ENCODE data around the gene CCDC13.

The CCDC13 gene

DNA sequence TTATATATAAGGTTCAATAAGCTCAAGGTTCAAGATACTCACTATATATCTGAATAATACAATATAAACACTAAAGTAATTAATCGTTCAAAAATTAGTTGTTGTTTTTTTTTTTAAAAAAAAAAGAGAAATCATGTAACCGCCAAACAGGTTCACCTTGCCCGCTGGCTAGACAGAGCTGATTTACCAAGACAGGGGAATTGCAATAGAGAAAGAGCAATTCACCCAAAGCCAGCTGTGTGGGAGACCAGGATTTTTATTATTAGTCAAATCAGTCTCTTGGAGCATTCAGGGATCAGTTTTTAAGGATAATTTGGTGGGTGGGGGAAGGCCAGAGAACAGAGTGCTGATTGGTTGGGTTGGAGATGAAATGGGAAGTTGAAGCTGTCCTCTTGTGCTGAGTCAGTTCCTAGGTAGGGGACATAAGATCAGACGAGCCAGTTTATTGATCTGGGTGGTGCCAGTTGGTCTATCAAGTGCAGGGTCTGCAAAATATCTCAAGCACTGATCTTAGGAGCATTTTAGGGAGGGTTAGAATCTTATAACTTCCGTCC lies 23.4 kb upstream of the CCDC13 start:
- WGBS (ENCODE audit: extremely low coverage, insufficient coverage, insufficient read length), result no CpG with 5 or more reads among the region's 5 CpGs
- no peak for DNase-seq
- H3K4ac ChIP-seq (ENCODE audit: low read depth, low read length), result no peak overlapping the region
- no peak overlapping the region for H3K4me2 ChIP-seq (ENCODE audit: low read length)
- no peak overlapping the region for H2AFZ ChIP-seq (ENCODE audit: insufficient read depth, low read length, poor library complexity)
- H3K27me3 ChIP-seq (ENCODE audit: insufficient read depth, low read length), result no peaks in the 10 kb centered on the region
- no peaks in the 10 kb centered on the region for H3K79me1 ChIP-seq (ENCODE audit: low read length)
- no peak overlapping the region for H2AK5ac ChIP-seq (ENCODE audit: low read length)
- H3K9ac ChIP-seq (ENCODE audit: low read length), result no peak overlapping the region
- H3K18ac ChIP-seq (ENCODE audit: low read length), result no peak overlapping the region
- H3K4me3 ChIP-seq (ENCODE audit: low read depth, low read length), result no peak overlapping the region
- peaks cover 13 to 14% of the 10 kb centered on the region in 2 experiments for H3K36me3 ChIP-seq (ENCODE audit: control insufficient read depth in 1 of 2, insufficient read depth in 2 of 2, low read length in 2 of 2)
- H3K9me3 ChIP-seq (ENCODE audit: insufficient read depth, low read depth, low read length), result no peaks in the 10 kb centered on the region
- H3K4me1 ChIP-seq (ENCODE audit: control insufficient read depth in 1 of 2, insufficient read depth in 2 of 2, low read length in 2 of 2), result no peaks in the 10 kb centered on the region
- no peak overlapping the region for H4K12ac ChIP-seq (ENCODE audit: low read depth, low read length)
- H3K79me2 ChIP-seq (ENCODE audit: control insufficient read depth, insufficient read depth, low read length, poor library complexity), result peaks cover 1% of the 10 kb centered on the region
- H2BK120ac ChIP-seq (ENCODE audit: insufficient read depth, low read length, poor library complexity), result no peak overlapping the region
- no peak overlapping the region for H3K14ac ChIP-seq (ENCODE audit: low read length)
- H3K23ac ChIP-seq (ENCODE audit: low read length), result no peak overlapping the region
- H2BK12ac ChIP-seq (ENCODE audit: low read length), result no peak overlapping the region
- H2BK5ac ChIP-seq (ENCODE audit: low read depth, low read length, poor library complexity), result no peak overlapping the region
- H4K8ac ChIP-seq (ENCODE audit: low read depth, low read length), result no peak overlapping the region
- H4K91ac ChIP-seq (ENCODE audit: low read depth, low read length), result no peak overlapping the region
- H3K27ac ChIP-seq (ENCODE audit: low read depth, low read length), result no peak overlapping the region

DNA sequence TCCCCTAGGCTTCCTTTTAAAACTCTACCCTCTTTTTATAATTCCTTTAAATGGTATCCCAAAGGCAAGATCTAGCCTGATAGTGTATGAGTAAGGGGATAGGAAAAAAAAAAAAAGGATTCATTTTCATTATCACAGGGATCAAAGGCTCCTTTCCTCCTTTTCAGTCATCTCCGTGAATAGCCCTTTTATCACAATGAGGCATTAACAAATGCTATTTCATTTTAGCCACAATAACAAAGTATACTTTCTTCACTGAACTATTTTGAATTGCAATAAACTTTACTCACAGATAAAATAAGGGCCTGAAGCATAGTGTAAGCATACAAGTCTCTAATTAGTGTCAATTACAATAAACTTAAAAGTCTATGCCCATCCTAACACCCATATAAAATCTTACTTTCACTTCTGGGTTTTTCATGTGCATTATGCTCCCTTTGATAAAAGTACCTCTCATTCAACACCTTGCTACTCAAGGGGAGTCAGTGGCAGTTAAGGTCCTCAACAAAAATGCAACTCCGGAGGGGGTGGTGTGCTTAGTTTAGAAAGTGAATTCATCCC lies 22.6 kb upstream of the CCDC13 start:
- H3K36me3 ChIP-seq (ENCODE audit: control insufficient read depth in 1 of 2, insufficient read depth in 2 of 2, low read length in 2 of 2), result peaks cover 14% of the 10 kb centered on the region in 2 experiments
- no peak overlapping the region for H2AFZ ChIP-seq (ENCODE audit: insufficient read depth, low read length, poor library complexity)
- H3K79me2 ChIP-seq (ENCODE audit: control insufficient read depth, insufficient read depth, low read length, poor library complexity), result peaks cover 1% of the 10 kb centered on the region
- no peak overlapping the region for H2BK120ac ChIP-seq (ENCODE audit: insufficient read depth, low read length, poor library complexity)
- no peak overlapping the region for H2BK12ac ChIP-seq (ENCODE audit: low read length)
- no peak overlapping the region for H3K27ac ChIP-seq (ENCODE audit: low read depth, low read length)
- no peak overlapping the region for H3K4ac ChIP-seq (ENCODE audit: low read depth, low read length)
- no peak overlapping the region for H4K91ac ChIP-seq (ENCODE audit: low read depth, low read length)
- no peak overlapping the region for H2AK5ac ChIP-seq (ENCODE audit: low read length)
- H3K27me3 ChIP-seq (ENCODE audit: insufficient read depth, low read length), result no peaks in the 10 kb centered on the region
- no peak overlapping the region for H3K23ac ChIP-seq (ENCODE audit: low read length)
- no peaks in the 10 kb centered on the region for H3K9me3 ChIP-seq (ENCODE audit: insufficient read depth, low read depth, low read length)
- H3K4me3 ChIP-seq (ENCODE audit: low read depth, low read length), result no peak overlapping the region
- no peak overlapping the region for H4K12ac ChIP-seq (ENCODE audit: low read depth, low read length)
- H3K79me1 ChIP-seq (ENCODE audit: low read length), result no peaks in the 10 kb centered on the region
- H3K4me2 ChIP-seq (ENCODE audit: low read length), result no peak overlapping the region
- DNase-seq, result no peak
- H3K14ac ChIP-seq (ENCODE audit: low read length), result no peak overlapping the region
- H4K8ac ChIP-seq (ENCODE audit: low read depth, low read length), result no peak overlapping the region
- no peak overlapping the region for H2BK5ac ChIP-seq (ENCODE audit: low read depth, low read length, poor library complexity)
- no peaks in the 10 kb centered on the region for H3K4me1 ChIP-seq (ENCODE audit: control insufficient read depth in 1 of 2, insufficient read depth in 2 of 2, low read length in 2 of 2)
- no peak overlapping the region for H3K18ac ChIP-seq (ENCODE audit: low read length)
- H3K9ac ChIP-seq (ENCODE audit: low read length), result no peak overlapping the region
- no CpG with 5 or more reads among the region's 2 CpGs for WGBS (ENCODE audit: extremely low coverage, insufficient coverage, insufficient read length)

DNA sequence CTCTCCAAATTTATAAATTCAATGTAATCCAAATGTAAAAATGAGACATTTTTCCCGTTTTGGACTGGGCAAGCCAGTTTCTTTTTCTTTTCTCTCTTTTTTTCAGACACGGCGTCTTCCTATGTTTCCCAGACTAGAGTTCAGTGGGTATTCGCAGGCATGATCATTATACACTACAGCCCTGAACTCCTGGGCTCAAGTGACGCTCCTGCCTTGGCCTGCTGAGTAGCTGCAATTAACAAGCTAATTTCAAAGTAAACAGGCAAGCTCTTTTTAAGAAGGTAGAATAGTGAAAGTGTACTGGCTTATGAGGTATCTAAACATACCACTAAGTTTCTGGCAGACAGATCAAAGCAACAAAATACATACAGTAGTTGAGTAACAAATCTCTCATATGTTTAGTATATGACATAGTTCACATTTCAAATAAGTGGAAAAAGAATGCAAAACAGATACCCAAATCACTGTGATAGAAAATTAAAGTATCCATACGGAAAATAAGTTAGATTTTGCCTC lies 17.7 kb upstream of the CCDC13 start:
- H3K36me3 ChIP-seq (ENCODE audit: control insufficient read depth in 1 of 2, insufficient read depth in 2 of 2, low read length in 2 of 2), result peaks cover 17 to 24% of the 10 kb centered on the region in 2 experiments
- H2BK5ac ChIP-seq (ENCODE audit: low read depth, low read length, poor library complexity), result no peak overlapping the region
- no peak overlapping the region for H3K4ac ChIP-seq (ENCODE audit: low read depth, low read length)
- no peaks in the 10 kb centered on the region for H3K27me3 ChIP-seq (ENCODE audit: insufficient read depth, low read length)
- no peak overlapping the region for H2AK5ac ChIP-seq (ENCODE audit: low read length)
- H4K12ac ChIP-seq (ENCODE audit: low read depth, low read length), result no peak overlapping the region
- no peak overlapping the region for H3K4me3 ChIP-seq (ENCODE audit: low read depth, low read length)
- no peak overlapping the region for H3K27ac ChIP-seq (ENCODE audit: low read depth, low read length)
- WGBS (ENCODE audit: extremely low coverage, insufficient coverage, insufficient read length), result no CpG with 5 or more reads among the region's 6 CpGs
- H4K91ac ChIP-seq (ENCODE audit: low read depth, low read length), result no peak overlapping the region
- H3K4me2 ChIP-seq (ENCODE audit: low read length), result no peak overlapping the region
- no peaks in the 10 kb centered on the region for H3K9me3 ChIP-seq (ENCODE audit: insufficient read depth, low read depth, low read length)
- H3K18ac ChIP-seq (ENCODE audit: low read length), result no peak overlapping the region
- H3K9ac ChIP-seq (ENCODE audit: low read length), result no peak overlapping the region
- H4K8ac ChIP-seq (ENCODE audit: low read depth, low read length), result no peak overlapping the region
- no peaks in the 10 kb centered on the region for H3K79me2 ChIP-seq (ENCODE audit: control insufficient read depth, insufficient read depth, low read length, poor library complexity)
- no peak overlapping the region for H3K14ac ChIP-seq (ENCODE audit: low read length)
- no peak overlapping the region for H2BK12ac ChIP-seq (ENCODE audit: low read length)
- H2BK120ac ChIP-seq (ENCODE audit: insufficient read depth, low read length, poor library complexity), result no peak overlapping the region
- H3K79me1 ChIP-seq (ENCODE audit: low read length), result no peaks in the 10 kb centered on the region
- no peak for DNase-seq
- no peaks in the 10 kb centered on the region for H3K4me1 ChIP-seq (ENCODE audit: control insufficient read depth in 1 of 2, insufficient read depth in 2 of 2, low read length in 2 of 2)
- no peak overlapping the region for H2AFZ ChIP-seq (ENCODE audit: insufficient read depth, low read length, poor library complexity)
- H3K23ac ChIP-seq (ENCODE audit: low read length), result no peak overlapping the region

DNA sequence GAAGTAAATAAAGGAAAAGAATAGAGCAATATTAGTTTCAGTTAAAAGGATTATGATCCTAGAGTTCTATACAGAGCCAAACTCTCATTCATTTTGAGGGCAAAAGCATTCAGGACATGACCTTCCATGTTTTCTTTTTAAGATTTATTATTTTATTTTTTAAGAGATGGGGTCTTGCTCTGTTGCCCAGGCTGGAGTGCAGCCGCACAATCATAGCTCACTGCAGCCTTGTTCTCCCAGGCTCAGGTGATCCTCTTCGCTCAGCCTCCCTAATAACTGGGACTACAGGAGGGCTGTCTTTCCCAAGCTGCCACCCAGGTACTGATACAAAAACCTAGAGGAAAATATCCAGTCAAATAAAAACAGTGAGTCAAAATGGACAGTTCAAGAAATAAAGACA lies 13.6 kb upstream of the CCDC13 start:
- H3K9me3 ChIP-seq (ENCODE audit: insufficient read depth, low read depth, low read length), result no peaks in the 10 kb centered on the region
- H3K79me2 ChIP-seq (ENCODE audit: control insufficient read depth, insufficient read depth, low read length, poor library complexity), result no peaks in the 10 kb centered on the region
- no peak overlapping the region for H3K27ac ChIP-seq (ENCODE audit: low read depth, low read length)
- no peak overlapping the region for H2AK5ac ChIP-seq (ENCODE audit: low read length)
- no peak overlapping the region for H2BK5ac ChIP-seq (ENCODE audit: low read depth, low read length, poor library complexity)
- H4K12ac ChIP-seq (ENCODE audit: low read depth, low read length), result no peak overlapping the region
- no peak overlapping the region for H2BK120ac ChIP-seq (ENCODE audit: insufficient read depth, low read length, poor library complexity)
- no peak overlapping the region for H2BK12ac ChIP-seq (ENCODE audit: low read length)
- no peak overlapping the region for H3K18ac ChIP-seq (ENCODE audit: low read length)
- H3K79me1 ChIP-seq (ENCODE audit: low read length), result no peaks in the 10 kb centered on the region
- H3K4me3 ChIP-seq (ENCODE audit: low read depth, low read length), result no peak overlapping the region
- H3K36me3 ChIP-seq (ENCODE audit: control insufficient read depth in 1 of 2, insufficient read depth in 2 of 2, low read length in 2 of 2), result peaks cover 15 to 18% of the 10 kb centered on the region in 2 experiments
- H3K4ac ChIP-seq (ENCODE audit: low read depth, low read length), result no peak overlapping the region
- no peaks in the 10 kb centered on the region for H3K27me3 ChIP-seq (ENCODE audit: insufficient read depth, low read length)
- H2AFZ ChIP-seq (ENCODE audit: insufficient read depth, low read length, poor library complexity), result no peak overlapping the region
- WGBS (ENCODE audit: extremely low coverage, insufficient coverage, insufficient read length), result no CpG with 5 or more reads among the region's 2 CpGs
- H3K9ac ChIP-seq (ENCODE audit: low read length), result no peak overlapping the region
- DNase-seq, result no peak
- H4K8ac ChIP-seq (ENCODE audit: low read depth, low read length), result no peak overlapping the region
- H3K4me1 ChIP-seq (ENCODE audit: control insufficient read depth in 1 of 2, insufficient read depth in 2 of 2, low read length in 2 of 2), result no peaks in the 10 kb centered on the region
- H3K14ac ChIP-seq (ENCODE audit: low read length), result no peak overlapping the region
- no peak overlapping the region for H3K4me2 ChIP-seq (ENCODE audit: low read length)
- H4K91ac ChIP-seq (ENCODE audit: low read depth, low read length), result no peak overlapping the region
- H3K23ac ChIP-seq (ENCODE audit: low read length), result no peak overlapping the region
